HL-60/S4 treated with phorbol 12-myristate 13-acetate at 8.2 ng/mL for 4 days and 3 days (cell line): Measurements from ENCODE around the gene PCSK4.
"Not testable (repeated sequence)": the region's sequence is repeated elsewhere in the genome, so short reads cannot be mapped to it uniquely, and the experiment has no call there.

Experiments
- in situ Hi-C: fragments of 300-500 bp; cut with MboI; formaldehyde crosslinking; loops from 2 replicates; pipeline ENCODE4 v1.15.0; 2022; ENCODE audit warnings: low sequenced_read_pairs

PCSK4 gene

DNA sequence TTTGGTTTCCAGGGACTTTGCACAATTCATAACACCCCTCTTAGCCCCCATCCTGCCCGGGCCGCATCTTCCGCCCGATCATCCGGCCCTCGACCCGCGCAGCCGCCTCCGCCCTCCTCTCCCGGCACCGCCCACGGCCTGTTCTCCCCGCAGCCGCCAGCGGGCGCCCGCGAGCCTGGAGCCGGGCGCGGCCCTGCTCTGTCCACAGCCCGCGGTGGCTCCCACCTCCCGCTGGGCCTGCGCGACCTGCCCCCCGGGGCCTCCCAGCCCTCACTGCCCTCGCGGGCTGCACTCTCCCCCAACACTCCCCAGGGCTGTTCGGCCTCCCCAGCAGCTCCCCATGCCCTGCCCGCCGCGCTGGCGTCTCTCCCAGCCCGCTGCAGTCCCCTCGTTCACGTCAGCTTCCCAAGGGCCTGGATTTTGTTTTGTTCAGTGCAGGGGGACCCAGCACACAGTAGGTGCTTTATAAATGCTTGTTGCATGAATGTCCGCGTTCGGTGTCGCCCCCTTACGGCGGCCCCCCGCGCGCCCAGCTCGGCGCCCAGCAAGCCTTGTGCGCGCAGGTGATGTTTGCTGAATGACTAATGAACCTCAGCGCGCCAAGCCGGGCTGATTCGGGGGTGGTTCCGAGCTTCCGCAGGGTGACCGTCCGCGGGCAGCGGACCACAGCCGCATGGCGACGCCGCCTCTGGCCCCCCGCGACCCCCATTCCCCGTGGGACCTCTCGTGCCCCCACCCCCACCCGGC, 44.8 kb downstream of the PCSK4 start:
- in situ Hi-C loops, result no loop called here

DNA sequence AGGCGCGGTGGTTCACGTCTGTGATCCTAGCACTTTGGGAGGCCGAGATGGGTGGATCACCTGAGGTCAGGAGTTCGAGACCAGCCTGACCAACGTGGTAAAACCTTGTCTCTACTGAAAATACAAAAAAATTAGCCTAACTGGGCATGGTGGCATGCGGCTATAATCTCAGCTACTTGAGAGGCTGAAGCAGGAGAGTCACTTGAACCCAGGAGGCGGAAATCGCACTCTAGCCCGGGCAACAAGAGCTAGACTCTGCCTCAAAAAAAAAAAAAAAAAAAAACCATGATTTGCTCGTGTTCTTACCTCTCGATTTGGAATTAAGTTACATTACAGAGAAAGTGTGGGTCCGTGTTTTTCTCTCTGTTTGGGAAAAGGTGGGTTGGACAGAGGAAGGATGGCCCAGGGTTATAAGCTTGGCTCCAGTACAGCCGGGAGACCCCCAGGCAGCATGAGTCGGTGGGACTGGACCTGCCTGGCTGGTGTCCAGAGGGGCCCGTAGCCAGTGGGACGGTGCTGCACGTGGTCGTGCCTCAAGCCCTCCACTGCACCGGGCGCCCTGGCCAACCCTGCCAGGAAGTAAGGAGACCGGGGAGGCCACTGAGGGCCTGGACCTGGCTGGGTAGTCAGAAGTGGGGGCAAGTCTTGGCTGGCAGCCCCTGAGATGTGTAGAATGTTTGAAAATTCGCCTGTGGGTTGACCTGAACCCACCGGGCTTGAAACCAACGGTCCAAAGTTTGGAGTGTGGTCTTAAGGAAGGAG, 48.3 kb downstream of the PCSK4 start:
- in situ Hi-C loops, result no loop called here

DNA sequence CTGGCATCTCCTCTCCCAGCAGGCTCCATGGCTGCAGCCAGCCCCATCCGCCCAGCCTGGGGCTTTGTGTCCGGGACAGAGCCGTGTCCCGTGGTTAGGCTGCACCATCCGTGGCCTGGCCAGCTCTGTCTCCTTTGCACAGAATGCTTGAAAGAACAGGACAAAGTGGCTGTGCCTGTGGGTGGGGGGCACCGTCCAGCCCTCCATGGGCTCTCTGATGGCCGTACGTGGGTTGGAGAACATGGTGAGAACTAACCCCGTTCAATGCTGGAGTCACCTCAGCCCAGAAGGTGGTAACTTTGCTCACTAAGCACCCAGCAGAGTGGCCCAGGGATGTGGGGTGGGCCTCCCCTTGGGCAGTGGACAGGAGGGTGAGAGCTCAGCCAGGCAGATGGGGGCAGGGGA, 49.1 kb downstream of the PCSK4 start:
- in situ Hi-C loops, result no loop called here

DNA sequence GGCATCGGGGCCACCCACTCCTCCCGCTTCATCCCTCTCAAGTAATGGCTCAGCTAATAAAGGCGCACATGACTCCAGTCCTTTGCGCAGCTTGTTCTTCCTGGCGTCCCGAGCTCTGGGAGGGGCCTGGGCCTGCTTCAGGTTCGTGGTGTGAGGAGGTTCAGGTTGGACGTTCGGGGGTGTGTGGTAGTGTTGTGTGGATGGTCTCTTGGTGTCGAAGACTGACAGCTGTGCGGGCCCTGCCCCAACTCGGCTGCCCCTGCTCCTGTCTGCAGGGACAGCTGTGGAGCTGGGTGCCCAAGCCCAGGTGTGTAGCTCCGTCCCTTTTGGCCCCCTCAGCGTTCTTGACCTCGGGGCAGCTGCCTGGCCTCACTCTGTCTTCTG, 49.7 kb downstream of the PCSK4 start:
- in situ Hi-C loops, result no loop called here

DNA sequence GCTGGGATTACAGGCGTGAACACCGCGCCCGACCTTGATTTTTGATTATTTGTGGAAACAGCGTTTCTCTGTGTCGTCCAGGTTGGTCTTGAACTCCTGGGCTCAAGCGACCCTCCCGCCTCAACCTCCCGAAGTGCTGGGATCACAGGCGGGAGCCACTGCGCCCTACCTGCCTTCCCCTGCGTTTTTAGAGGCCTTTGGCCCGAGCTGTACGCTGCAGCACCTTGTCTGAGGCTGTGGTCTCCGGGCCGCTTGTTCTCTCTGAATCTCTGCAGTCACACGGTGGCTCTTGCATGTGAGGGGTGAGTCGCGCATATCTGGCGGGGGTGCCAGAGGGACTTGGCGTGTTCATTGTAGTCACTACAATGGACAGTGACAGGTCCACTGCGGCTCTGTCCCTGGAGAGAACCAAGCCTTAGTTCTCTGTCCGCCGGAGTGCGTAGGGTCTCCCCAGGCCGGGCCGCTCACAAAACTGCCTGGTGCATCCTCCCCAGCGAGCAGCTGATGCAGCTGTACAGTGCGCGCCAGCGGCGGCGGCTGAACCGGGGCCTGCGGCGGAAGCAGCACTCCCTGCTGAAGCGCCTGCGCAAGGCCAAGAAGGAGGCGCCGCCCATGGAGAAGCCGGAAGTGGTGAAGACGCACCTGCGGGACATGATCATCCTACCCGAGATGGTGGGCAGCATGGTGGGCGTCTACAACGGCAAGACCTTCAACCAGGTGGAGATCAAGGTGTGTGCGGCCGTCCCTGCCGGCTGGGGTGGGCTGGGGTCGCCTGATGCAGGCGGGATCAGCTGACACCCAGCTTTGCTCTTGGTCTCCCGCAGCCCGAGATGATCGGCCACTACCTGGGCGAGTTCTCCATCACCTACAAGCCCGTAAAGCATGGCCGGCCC, 50.4 kb downstream of the PCSK4 start:
- in situ Hi-C loops, result not testable (repeated sequence)

DNA sequence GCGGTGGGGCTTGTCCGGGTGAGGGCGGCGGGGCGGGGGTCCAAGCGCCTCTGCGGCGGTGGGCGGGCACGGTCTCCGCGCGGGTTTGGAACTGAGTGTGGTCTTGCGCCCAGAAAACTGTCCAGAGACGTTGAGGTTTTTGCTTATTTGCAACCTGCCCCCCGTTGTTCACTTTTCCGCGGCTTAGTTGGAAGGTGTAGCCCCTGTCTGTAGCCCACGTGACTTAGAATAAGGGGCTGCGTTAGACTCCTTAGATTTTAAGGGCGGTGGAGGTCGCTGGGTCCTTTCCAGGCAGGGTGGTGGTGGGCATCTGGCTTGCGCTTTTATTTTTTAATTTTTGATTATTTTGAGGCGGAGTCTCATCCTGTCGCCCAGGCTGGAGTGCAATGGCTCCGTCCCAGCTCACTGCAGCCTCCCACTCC, 51.2 kb downstream of the PCSK4 start:
- in situ Hi-C loops, result no loop called here

DNA sequence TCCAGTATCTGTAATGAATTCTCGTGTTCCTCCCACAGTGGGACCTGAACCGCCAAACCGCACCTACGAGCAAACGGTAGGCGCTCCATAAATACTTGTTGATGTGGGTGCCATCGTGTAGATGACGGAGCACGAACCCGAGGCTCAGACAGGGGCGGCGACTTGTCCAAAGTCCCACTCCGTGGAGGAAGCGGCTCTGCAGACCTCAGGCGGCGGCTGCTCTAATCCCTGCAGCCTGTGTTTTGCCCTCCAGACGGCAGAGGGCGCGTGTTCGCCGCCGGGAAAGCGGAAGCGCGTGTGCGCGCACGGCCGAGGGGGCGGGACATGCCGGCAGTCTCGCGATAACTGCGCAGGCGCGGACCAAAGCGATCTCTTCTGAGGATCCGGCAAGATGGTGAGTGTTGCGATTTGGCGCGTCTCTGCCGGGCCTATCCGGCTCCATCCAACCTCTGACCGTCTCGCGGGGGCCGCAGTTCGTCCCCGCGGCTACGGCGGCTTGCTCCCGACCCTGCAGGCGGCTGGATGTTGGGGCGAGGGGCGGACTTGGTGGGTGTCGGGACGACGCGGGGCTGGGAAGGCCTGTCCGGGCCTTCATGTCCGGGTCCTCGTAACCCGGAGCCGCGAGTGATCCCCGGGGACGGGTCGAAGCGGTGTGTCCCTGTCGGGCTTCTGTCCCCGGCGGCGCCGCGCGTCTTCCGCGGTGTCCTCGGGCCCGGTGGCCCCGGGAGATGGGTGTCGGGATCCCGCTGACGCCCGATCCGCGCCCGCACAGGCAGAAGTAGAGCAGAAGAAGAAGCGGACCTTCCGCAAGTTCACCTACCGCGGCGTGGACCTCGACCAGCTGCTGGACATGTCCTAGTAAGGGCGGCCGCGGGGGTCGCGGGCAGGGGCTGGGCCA, 51.9 kb downstream of the PCSK4 start, which contains the start of gene RPS15:
Gene RPS15, plus strand, starts transcription at position 362 of the 898 bp plus-strand sequence. Its CDS starts 30 bp downstream, at position 392.
- in situ Hi-C loops, result no loop called here

DNA sequence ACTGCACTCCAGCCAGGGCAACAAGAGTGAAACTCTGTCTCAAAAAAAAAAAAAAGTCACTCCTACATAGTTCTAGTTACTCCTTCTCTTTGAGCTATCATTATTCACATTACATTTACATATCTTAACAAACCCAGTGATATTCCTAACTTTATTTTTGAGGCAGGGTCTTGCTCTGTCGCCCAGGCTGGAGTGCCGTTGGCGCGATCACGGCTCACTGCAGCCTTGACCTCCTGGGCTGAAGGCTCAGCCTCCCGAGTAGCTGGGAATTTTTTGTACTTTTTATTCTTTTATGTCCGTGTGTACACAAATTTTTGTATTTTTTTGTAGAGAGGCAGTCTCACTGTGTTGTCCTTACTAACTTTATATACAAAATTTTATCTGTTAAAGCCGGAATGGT, 52.5 kb downstream of the PCSK4 start:
- in situ Hi-C loops, result no loop called here

DNA sequence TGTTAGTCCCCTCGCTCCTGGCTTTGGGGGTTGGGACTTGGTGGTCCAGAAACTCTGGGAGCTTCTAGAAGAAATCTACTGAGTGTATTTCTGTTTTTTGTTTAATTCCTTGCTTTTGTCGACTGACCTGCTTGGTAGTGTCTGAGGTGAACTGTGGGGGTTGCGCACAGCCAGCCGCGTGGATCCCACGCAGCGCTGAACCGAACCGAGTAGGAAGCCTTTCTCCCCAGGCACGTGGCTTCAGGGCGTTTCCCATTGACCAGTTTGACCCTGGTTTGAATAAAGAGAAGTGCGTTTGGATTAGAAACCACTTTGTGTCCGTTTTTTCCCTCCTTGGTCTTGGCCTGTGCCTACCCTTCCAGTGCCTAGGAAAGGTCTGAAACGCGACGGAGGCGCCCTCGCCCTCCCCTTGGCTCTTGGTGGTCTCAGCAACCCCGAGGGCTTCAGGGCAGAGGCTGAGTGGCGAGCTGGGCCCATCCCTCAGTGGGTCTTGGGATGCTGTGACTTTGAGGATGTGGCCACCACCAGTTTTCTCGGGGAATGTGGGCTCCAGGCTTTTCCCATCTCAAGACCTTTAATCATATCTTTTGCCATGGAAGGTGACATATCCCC, 54.7 kb downstream of the PCSK4 start:
- in situ Hi-C loops, result no loop called here

DNA sequence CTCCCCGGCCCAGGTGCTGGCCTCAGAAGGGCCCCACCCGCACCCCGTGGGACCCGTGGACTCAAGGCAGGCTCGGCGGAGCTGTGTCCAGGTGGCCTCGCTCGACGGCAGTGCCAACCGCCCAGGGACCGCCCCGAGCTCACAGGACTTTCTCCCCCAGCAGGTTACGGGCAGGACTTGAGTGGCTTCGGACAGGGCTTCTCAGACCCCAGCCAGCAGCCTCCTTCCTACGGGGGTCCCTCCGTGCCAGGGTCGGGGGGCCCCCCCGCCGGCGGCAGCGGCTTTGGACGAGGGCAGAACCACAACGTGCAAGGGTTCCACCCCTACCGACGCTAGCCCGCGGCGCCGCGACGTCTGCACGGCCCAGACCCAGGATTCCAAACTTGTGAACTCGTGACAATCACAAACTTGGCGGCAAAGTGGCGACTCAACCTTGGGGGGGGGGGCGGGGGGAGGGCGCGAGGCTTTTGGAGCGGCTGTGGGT, 55.5 kb downstream of the PCSK4 start:
- in situ Hi-C loops, result no loop called here

DNA sequence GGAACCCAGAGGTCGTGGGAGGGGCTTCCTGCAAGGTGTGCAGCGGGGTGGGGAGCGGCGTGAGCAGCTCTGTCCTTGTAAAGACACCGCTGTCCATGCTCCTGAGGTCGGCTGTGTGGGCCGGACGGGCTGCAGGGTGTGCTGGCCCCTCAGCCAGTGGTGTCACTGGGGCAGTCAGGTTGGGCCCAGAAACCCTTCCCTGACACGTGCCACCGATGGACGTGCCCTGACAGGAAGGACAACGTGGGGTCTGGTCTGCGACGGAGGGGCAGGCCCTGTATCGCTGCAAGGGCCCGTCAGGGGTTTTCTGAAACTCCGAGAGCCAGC, 56.1 kb downstream of the PCSK4 start:
- in situ Hi-C loops, result no loop called here

DNA sequence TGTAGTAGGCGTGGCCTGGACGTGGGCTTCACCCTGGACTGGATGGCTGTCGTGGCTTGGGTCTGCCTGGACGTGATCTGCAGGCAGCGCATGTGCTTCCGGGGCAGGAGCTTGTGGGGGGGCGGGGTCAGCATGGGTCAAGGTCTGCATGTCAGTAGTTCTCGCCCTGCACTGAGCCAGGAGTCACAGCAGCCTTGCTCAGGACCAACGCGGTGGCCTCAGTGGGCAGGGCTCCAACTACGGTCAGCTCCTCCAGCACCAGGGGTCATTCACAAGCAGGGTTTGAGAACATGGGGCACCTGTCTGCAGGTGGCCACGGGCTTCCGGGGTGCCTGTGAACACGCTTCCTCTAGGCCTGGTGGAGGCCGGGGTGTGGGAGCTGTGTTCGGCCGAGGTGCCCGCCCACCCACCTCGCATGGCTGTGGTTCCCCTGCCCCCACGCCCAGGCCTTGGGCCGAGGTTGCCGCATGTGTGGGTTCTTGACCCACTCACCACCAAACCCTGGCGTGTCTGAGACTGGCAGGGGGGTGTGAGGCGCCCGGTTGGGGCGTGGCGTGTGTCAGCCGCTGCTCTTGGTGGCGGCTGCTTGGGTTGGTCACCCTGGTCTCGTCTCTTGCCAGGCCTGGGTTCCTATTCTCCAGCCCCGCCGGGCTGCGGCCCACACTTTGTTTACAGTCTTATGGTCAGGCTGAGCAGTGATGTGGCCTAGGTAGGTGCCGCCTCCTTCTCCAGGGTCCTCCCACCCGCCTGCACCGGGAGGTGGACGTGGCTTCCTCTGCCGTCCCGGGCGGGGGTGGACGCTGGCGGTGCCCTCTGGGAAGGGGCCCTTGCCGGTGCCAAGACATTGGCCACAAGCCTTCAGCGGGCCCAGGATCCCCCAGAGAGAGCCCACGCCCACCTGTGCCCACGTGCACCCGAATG, 56.8 kb downstream of the PCSK4 start:
- in situ Hi-C loops, result no loop called here

DNA sequence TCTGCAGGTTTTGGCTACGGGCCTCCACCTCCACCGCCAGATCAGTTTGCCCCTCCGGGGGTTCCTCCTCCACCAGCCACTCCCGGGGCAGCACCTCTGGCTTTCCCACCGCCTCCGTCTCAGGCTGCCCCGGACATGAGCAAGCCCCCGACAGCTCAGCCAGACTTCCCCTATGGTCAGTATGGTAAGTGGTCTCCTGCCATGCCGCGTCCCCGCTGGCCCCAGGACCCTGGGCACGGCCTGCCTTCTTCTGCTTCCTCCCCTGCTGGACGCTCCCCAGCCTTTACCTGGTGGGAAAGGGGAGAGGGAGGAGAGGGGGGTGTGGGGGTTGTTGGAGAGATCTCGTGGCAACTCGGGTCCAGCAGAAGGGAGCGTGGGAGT, 57.7 kb downstream of the PCSK4 start:
- in situ Hi-C loops, result no loop called here

DNA sequence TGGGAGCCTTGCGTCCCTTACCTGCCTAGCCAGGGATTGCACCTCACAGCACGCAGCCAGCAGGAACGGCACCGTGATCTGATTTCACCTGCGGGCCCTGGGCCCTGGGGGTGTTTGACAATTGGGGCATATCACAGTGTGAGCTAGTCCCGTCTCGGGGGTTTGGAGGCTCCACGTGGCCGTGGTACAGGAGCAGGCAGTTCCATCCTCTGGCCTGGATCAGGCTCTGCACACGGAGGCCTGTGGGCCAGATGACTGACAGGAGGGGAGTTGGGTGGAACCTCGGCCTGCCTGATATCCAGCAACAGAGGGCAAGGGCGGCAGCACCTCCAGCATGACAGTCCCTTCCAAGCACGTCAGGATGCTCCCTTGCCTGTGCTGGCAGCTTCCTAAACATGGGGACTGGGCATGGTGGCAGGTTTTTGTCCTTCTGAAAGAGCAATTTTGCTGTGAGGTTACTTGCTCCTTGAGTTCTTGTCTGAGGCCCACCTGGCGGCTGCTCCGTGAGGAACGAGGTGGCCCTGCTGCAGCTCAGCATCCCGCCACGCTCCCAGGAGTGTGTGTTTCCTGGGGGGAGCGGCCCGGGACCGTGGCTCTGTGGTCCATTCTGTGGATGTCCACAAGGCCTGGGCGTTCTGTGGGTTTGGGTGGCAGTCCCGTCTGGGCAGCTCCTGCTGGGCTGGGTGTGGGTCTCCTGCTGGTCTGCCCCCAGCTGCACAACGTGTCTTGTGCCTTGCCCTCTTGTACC, 58.2 kb downstream of the PCSK4 start:
- in situ Hi-C loops, result no loop called here
